ENCODE measurements around the gene ANKS6.
A peak's percentile ranks its signal among the peaks of the same experiment; 100 is the strongest.

ANKS6 gene

DNA sequence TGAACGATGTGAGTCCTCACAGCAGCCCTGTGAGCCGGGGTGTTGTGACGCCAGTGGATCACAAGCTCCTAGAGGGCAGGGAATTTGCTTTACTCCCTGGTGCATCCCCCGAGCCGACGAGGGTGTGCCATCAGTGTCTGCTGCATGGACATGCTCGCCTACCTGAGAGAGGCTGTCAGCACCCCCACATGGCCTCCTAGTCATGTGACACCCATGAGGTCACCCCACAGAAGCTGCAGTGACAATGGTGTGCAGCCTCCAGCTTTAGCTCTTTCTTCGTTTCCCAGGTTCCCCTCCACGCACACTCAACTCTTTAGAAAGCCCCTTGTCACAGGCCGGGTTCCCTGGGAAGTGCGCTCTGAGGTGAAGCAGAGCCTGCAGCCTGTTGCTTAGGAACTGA, 67.9 kb downstream of the ANKS6 start:
- H3K36me3 Mint-ChIP-seq (ENCODE audit: low read depth) = peaks cover 3% of the 10 kb centered on the region
- no peak overlapping the region for H3K27ac Mint-ChIP-seq
- H3K4me3 Mint-ChIP-seq = no peak overlapping the region
- H3K4me1 Mint-ChIP-seq (ENCODE audit: low read depth) = no peaks in the 10 kb centered on the region
- DNase-seq = no peak
- peaks cover 25% of the 10 kb centered on the region for H3K27me3 Mint-ChIP-seq
- H3K9me3 Mint-ChIP-seq = no peaks in the 10 kb centered on the region

DNA sequence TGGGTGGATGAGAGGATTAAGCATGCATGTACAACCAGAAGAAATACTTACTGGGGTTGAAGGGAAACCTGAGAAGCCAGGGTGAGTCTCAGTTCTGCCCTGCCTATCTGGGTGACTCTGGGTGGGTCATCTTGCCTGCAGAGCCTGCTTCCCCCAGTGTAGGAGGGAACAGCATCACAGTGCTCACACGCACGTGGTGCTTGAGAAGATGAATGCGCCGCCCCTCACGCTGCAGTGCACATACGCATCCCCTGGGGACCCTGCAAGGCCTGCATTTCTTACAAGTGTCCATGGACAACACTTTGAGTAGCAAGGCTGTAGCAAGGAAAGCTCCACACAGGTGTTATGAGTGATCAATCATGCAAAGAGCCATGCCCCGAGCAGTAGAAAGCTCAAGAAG, 68.9 kb downstream of the ANKS6 start:
- peaks cover 36% of the 10 kb centered on the region for H3K27me3 Mint-ChIP-seq
- H3K4me1 Mint-ChIP-seq (ENCODE audit: low read depth) = no peaks in the 10 kb centered on the region

DNA sequence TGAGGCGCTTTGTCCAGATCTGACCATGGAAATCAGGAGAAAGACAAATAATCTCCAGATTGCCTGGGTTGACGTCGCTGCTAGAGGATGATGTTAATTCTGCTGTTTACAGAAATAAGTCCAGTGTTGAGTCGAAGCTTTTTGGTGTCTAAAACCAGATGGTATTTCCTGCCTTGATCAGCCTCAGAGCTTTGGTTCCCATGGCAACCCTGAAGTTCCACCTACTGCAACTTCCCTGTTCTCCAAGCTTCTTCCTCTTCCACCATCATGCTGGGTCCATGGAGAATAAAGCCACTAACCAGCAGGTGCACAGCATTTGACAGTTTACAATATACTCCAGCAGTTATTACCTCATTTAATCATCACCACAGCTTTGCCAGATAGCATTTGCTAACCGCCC, 69.6 kb downstream of the ANKS6 start:
- DNase-seq = no peak
- Mint-ChIP-seq H3K9me3 (no peaks in the 10 kb centered on the region), H3K4me3 (no peak overlapping the region), H3K36me3 (ENCODE audit: low read depth) (no peaks in the 10 kb centered on the region), H3K27ac (no peak overlapping the region), H3K4me1 (ENCODE audit: low read depth) (no peaks in the 10 kb centered on the region), H3K27me3 (peaks cover 41% of the 10 kb centered on the region)

More for the DNA sequence above, 68.9 kb downstream of the ANKS6 start:
- Mint-ChIP-seq H3K27ac (no peak overlapping the region), H3K36me3 (ENCODE audit: low read depth) (no peaks in the 10 kb centered on the region), H3K9me3 (no peaks in the 10 kb centered on the region), H3K4me3 (no peak overlapping the region)
- DNase-seq = no peak

DNA sequence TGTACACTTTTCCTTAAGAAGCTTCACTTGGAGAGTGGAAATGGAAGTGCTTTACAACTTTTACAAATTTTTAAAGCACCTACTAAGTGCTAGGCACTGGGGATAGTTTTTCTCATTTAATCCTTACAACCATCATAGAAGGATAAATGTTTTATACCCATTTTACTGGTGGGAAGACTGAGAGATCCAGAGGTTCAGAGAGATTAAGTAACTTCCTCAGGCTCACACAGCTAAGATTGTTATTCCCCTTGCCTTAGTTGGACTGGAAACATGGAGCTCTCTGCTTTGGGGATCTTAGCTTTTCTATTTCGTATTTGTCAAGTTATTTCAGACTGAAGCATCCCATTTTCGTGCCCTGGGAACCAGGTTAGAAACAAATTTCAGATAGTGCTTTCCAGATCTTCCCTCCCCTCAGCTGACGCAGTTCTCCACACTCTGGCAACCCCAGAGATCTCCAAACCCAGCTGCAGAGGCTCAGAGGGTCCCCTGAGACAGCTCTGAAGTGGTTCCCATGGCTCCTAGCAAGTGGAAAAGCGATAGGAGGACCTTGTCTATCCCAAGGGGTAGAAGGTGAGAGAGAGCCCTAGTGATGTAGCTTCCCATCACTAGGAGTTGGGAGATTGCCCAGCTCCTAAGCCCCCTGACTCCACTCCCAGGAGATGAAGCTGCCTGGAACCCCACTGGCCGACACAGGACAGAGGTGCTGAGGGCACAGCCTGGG, 71.4 kb downstream of the ANKS6 start:
- Mint-ChIP-seq H3K36me3 (ENCODE audit: low read depth) (no peaks in the 10 kb centered on the region), H3K4me1 (ENCODE audit: low read depth) (no peaks in the 10 kb centered on the region)

DNA sequence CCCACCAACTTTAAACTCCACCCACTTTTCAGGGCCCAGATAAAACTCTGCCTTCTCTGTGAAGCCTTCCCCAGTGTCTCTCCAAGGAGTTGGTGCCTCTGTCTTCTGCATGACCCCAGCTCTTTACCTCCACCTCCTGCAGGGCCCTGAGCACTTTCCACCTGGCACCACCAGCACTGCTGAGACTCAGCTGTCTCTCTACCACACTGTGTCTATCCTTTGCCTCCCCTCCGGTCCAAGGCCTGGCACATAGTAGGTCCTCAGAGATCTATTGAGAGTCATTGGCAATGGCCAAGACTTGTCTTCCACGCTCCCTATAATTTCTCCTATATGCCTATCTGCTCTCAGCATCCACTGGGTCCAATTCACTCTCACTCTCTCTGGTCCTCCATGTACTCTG, 74.7 kb downstream of the ANKS6 start:
- no peak overlapping the region for H3K27ac Mint-ChIP-seq
- H3K9me3 Mint-ChIP-seq = no peaks in the 10 kb centered on the region
- no peaks in the 10 kb centered on the region for H3K36me3 Mint-ChIP-seq (ENCODE audit: low read depth)
- no peak overlapping the region for H3K4me3 Mint-ChIP-seq
- peaks cover 54% of the 10 kb centered on the region for H3K27me3 Mint-ChIP-seq
- H3K4me1 Mint-ChIP-seq (ENCODE audit: low read depth) = no peaks in the 10 kb centered on the region
- no peak for DNase-seq

More for the DNA sequence above, 71.4 kb downstream of the ANKS6 start:
- H3K27me3 Mint-ChIP-seq = peaks cover 53% of the 10 kb centered on the region
- no peak for DNase-seq
- no peaks in the 10 kb centered on the region for H3K9me3 Mint-ChIP-seq
- no peak overlapping the region for H3K27ac Mint-ChIP-seq
- no peak overlapping the region for H3K4me3 Mint-ChIP-seq

DNA sequence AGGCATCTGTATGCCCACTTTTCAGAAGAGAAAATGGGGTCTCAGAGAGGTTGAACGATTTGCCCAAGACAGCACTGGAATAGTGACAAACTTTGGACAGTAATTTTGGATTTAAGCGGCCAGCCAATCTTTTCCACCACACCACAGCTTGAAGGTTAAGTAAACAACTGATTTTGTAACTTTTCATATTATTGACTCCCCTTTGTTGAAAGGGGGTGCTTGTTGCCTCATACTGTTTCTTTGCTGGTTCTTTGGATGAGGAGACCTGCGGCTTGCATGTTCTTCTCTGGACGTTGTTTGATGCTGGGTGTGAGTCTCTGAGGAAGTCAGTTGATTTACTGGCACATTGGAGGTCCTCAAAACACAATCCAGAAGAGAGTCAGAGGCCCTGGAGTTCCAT, 76.0 kb downstream of the ANKS6 start:
- Mint-ChIP-seq H3K4me3 (no peak overlapping the region), H3K36me3 (ENCODE audit: low read depth) (no peaks in the 10 kb centered on the region), H3K27me3 (peaks cover 60% of the 10 kb centered on the region), H3K27ac (no peak overlapping the region), H3K4me1 (ENCODE audit: low read depth) (no peaks in the 10 kb centered on the region), H3K9me3 (no peaks in the 10 kb centered on the region)
- DNase-seq = no peak

DNA sequence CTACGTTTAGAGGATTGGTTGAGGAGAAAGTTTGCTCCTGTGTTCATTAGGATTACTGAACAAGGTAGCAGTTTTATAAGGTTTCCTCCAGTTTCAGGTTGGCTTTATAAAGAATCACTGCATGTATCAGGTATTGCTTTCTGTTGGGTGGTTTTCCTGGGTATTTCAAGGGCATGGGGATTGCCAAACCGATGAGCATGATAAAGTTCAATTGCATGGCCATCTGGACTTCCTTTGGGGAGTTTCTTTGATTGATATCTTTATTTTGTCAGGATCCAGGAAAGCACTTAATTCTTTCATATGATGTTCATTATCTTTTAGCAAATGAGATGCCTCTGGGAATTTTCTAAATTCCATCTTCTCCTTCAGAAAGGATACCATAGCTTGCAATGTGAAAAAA, 77.3 kb downstream of the ANKS6 start:
- Mint-ChIP-seq H3K27me3 (peaks cover 54% of the 10 kb centered on the region), H3K4me3 (no peak overlapping the region)

DNA sequence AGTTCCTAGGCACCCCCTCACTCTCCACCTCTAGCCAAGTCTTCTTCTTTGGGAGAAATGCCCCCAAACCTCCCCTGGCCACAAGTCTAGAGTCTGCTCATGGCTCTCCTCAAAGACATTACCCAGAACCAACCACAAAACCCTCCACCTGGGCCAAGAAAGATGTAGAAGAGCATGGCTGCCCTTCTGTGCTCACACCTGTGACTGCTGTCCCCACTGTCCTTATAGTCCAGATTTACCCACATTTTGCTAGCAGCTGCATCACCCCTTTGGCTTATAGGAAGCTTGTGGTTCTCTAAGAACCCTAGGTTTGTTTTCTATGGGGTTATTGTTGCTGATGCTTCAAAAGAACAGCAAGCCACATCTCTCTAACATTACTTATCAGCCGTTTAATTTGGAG, 81.5 kb downstream of the ANKS6 start:
- no peaks in the 10 kb centered on the region for H3K9me3 Mint-ChIP-seq
- H3K27me3 Mint-ChIP-seq = peaks cover 47% of the 10 kb centered on the region

More for the DNA sequence above, 77.3 kb downstream of the ANKS6 start:
- no peaks in the 10 kb centered on the region for H3K36me3 Mint-ChIP-seq (ENCODE audit: low read depth)
- no peak for DNase-seq
- H3K9me3 Mint-ChIP-seq = no peaks in the 10 kb centered on the region
- no peaks in the 10 kb centered on the region for H3K4me1 Mint-ChIP-seq (ENCODE audit: low read depth)
- no peak overlapping the region for H3K27ac Mint-ChIP-seq

DNA sequence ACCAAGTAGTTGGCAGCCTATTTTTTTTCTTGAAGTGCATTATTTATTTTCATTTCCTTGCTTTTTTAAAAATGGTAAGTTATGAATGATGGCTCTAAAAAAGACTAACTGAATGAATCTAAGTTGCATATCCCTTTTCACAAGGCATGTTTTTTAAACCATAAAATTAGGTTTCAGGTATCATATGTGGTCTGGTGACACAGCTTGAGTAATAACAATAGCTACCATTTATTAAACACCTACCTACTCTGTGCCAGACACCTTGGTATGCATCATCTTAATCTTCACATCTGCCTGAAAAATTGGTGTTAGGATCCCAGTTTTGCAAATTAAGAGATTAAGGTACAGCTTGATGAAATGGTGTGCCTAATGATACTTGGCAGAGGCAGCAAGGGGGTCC, 83.4 kb downstream of the ANKS6 start:
- Mint-ChIP-seq H3K9me3 (no peaks in the 10 kb centered on the region), H3K36me3 (ENCODE audit: low read depth) (no peaks in the 10 kb centered on the region), H3K4me3 (no peak overlapping the region), H3K4me1 (ENCODE audit: low read depth) (peaks cover 4% of the 10 kb centered on the region), H3K27me3 (peaks cover 50% of the 10 kb centered on the region), H3K27ac (no peak overlapping the region)
- no peak for DNase-seq

More for the DNA sequence above, 81.5 kb downstream of the ANKS6 start:
- Mint-ChIP-seq H3K36me3 (ENCODE audit: low read depth) (no peaks in the 10 kb centered on the region), H3K27ac (no peak overlapping the region), H3K4me1 (ENCODE audit: low read depth) (no peaks in the 10 kb centered on the region), H3K4me3 (no peak overlapping the region)
- no peak for DNase-seq

DNA sequence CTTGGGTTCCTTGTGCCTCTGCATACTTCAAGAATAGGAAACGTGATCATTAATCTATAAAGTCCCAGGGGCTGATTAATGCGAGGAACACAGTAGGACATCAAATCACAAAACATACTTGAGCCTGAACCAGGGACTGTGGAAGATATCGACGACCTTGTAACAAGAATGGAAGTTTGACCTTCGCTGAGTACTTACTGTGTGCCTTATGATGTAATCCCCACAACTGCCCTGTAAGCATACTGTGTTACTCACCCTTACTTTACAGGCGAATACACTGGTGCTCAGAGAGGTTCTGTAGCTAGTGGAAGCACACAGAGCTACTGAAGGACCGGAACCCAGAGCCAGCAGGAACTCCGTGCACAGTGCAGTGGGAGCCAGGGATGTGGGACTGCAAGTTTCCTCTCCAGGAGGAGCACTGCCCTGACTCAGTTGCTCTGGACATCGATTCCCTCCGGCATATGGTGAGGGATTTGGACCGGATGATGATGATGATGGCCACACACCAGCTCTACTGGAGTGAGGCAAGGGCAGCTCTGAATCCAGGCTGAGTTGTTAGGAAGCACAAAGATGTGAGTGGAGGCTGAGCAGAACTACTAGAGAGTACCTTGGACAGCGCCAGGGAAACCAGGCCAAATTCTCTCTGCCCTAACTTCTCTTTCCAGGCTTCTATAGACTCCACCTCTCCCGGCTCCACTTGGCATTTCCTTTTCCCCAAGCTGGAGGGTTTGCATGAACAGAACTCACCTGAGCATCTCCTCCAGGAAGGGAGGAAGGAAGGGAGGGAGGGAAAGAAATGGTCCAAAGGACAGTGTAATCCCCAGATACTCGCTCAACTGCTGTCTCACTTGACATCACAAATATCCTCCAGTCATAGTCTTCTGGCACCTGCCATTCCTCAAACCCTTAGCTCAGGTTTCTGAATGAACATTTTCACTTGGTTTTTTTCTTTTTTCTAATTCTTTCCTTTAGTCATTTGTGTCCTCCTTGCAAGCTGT, 86.1 kb downstream of the ANKS6 start:
- Mint-ChIP-seq H3K4me1 (ENCODE audit: low read depth) (peaks cover 12% of the 10 kb centered on the region), H3K9me3 (no peaks in the 10 kb centered on the region), H3K36me3 (ENCODE audit: low read depth) (no peaks in the 10 kb centered on the region), H3K27me3 (peaks cover 57% of the 10 kb centered on the region), H3K27ac (no peak overlapping the region), H3K4me3 (peak overlapping the region; percentile 1)
- DNase-seq = no peak

DNA sequence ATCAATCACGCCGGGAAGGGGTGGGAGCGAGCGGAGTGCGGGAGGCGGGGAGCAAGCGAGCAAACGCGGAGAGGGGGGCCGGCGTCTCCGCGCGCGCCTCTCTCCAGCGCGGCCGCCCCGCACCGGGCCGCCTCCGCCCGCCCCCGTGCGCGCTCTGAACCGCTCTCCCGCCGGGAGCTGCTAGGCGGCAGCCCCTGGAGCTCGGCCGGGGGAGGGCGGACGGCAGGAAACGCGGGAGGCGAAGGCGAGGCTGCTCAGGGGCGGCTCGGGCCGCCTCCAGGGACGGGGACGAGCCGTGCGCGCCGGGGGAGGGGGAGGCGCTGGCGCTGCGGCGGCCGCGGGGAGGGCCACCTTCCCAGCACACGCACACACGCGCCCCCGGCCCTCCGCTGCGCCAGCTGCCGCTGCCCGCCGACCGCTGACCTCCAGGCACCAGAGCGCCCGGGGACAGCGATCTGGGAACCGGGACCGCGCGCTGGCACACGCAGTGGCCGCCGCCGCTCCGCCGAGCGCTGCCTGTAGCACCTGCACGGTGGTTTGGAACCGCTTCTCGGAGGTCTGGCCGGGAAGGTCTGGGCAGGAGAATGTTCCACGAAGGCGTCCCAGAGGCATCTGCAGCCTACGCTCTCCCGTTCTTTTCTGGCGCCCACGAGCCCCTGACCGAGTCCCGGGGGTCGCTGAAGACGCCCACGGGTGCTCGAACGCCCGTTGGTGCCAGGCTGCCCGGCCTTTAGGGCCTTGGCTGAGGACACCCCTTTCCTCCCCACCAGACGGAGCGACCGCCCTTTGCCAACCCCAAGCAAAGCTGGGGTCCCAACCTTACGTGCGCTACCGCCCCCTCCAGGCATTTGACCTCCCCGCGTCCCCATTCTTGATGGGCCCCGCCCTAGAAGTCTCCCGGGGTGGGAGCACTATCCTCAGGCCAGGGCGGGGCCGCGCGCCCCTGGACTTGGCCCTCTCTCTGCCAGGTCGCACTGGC, 87.1 kb downstream of the ANKS6 start, which contains the start of gene GABBR2:
Gene GABBR2 (minus strand): TSS at position 3 of the 979 bp plus-strand sequence. CDS start 198 bp downstream, outside the sequence.
- H3K4me1 Mint-ChIP-seq (ENCODE audit: low read depth) = peaks cover 12% of the 10 kb centered on the region
- H3K36me3 Mint-ChIP-seq (ENCODE audit: low read depth) = no peaks in the 10 kb centered on the region

DNA sequence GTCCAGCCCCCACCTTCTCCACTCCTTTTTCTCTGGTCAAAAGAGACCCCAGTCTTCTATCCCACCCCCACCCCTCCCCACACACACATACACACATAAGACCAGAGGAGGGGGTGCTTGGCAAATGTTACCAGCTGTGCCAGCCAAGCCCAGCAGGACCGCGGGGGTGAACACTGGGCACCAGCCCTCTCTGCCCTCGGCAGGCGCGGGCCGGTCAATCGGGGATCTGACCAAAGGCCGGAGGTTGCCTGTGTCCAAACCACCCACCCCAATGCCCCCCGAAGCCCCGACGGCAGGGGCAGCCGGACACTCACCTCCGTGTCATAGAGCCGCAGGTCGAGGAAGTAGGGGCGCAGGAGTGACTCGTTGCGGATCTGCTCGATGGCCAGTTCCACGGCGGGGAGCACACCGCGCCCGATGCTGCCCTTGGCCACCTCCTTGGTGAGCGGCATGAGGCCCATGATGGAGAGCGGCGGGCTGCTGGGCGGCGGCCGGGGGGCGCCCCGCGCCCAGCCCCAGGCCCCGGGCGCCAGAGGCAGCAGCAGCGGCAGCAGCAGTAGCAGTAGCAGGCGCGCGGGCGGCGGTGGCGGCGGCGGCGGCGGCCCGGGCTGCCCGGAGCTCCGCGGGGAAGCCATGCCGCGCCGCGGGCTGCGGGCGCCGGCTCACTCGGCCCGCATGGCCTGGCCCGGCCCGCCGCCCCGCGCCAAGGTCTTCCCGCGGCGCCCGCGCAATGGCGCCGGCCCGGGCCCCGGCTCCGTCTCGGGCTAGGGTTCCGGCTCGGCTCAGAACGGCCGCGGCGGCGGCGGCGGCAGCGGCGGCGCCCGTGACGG, 88.0 kb downstream of the ANKS6 start:
- DNase-seq = no peak
- Mint-ChIP-seq H3K4me1 (ENCODE audit: low read depth) (peaks cover 12% of the 10 kb centered on the region), H3K27ac (no peak overlapping the region), H3K36me3 (ENCODE audit: low read depth) (no peaks in the 10 kb centered on the region), H3K27me3 (peaks cover 67% of the 10 kb centered on the region), H3K4me3 (no peak overlapping the region), H3K9me3 (no peaks in the 10 kb centered on the region)

More for the DNA sequence above, 87.1 kb downstream of the ANKS6 start, which contains the start of gene GABBR2:
- Mint-ChIP-seq H3K9me3 (no peaks in the 10 kb centered on the region), H3K27me3 (peaks cover 66% of the 10 kb centered on the region), H3K27ac (no peak within 1 kb of the TSS), H3K4me3 (peak within 1 kb of the TSS; percentile 1)
- no peak for DNase-seq
